ENCODE measurements around the gene NME4.

The NME4 gene

DNA sequence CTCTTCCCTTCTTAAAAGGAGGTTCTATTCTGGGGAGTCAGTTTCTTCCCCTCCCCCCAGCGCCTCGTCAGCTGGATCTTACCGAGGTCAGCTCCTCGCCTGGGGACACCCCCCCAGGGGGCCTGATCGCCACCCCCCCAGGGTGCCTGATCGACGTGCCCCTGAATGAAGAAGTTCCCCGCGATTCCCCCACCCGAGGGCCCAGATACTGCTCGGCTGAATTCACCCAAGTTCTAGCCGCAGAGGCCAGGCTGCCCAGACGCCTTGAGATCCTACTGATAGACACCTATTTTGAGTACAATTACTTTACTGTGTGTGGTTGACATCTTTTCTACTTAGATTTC, 29.9 kb downstream of the NME4 start:
- TF ChIP-seq, protein P1, sequence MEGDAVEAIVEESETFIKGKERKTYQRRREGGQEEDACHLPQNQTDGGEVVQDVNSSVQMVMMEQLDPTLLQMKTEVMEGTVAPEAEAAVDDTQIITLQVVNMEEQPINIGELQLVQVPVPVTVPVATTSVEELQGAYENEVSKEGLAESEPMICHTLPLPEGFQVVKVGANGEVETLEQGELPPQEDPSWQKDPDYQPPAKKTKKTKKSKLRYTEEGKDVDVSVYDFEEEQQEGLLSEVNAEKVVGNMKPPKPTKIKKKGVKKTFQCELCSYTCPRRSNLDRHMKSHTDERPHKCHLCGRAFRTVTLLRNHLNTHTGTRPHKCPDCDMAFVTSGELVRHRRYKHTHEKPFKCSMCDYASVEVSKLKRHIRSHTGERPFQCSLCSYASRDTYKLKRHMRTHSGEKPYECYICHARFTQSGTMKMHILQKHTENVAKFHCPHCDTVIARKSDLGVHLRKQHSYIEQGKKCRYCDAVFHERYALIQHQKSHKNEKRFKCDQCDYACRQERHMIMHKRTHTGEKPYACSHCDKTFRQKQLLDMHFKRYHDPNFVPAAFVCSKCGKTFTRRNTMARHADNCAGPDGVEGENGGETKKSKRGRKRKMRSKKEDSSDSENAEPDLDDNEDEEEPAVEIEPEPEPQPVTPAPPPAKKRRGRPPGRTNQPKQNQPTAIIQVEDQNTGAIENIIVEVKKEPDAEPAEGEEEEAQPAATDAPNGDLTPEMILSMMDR (IDR thresholded peaks at IDR 0.05; ENCODE audit: poor library complexity, severe bottlenecking) = no peak
- H3K4me1 ChIP-seq (ENCODE audit: insufficient read depth, poor library complexity, severe bottlenecking) = peaks cover 13% of the 10 kb centered on the region
- H3K9me3 ChIP-seq (ENCODE audit: severe bottlenecking) = no peaks in the 10 kb centered on the region
- peak overlapping the region; percentile 77 for H3K4me3 ChIP-seq (ENCODE audit: severe bottlenecking)
- peaks cover 17% of the 10 kb centered on the region for H3K36me3 ChIP-seq (ENCODE audit: low read depth)
- no peaks in the 10 kb centered on the region for H3K27me3 ChIP-seq (ENCODE audit: insufficient read depth, poor library complexity, severe bottlenecking)
- DNase-seq (ENCODE audit: low spot score) (no peak), ATAC-seq (ENCODE audit: low read depth) (no peak)
- no peak overlapping the region for H3K27ac ChIP-seq (ENCODE audit: poor library complexity, severe bottlenecking)

DNA sequence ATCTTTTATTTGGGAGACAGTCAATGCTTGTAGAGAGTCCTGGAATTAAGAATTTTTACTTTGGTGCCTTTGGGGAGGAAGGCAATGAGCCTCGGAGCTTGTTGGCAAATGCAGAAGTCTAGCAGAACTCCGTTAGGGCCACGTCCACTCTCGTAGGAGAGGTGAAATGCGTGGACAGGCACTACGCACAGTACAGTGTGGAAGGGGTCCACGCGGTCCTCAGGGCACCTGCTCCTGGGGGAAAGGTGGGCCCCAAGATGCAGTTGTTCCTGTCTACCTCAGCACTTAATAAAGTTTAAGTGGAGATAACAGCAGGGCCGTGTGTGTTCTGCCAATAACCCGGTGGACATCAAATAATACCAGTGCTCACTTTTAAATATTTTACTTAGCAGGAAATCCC, 30.3 kb downstream of the NME4 start:
- peaks cover 17% of the 10 kb centered on the region for H3K36me3 ChIP-seq (ENCODE audit: low read depth)
- DNase-seq (ENCODE audit: low spot score) (no peak), ATAC-seq (ENCODE audit: low read depth) (no peak)
- H3K4me1 ChIP-seq (ENCODE audit: insufficient read depth, poor library complexity, severe bottlenecking) = peaks cover 13% of the 10 kb centered on the region
- no peaks in the 10 kb centered on the region for H3K27me3 ChIP-seq (ENCODE audit: insufficient read depth, poor library complexity, severe bottlenecking)
- no peak overlapping the region for H3K27ac ChIP-seq (ENCODE audit: poor library complexity, severe bottlenecking)
- peak overlapping the region; percentile 77 for H3K4me3 ChIP-seq (ENCODE audit: severe bottlenecking)
- TF ChIP-seq, protein P1 (IDR thresholded peaks at IDR 0.05; ENCODE audit: poor library complexity, severe bottlenecking) = no peak
- H3K9me3 ChIP-seq (ENCODE audit: severe bottlenecking) = no peaks in the 10 kb centered on the region

DNA sequence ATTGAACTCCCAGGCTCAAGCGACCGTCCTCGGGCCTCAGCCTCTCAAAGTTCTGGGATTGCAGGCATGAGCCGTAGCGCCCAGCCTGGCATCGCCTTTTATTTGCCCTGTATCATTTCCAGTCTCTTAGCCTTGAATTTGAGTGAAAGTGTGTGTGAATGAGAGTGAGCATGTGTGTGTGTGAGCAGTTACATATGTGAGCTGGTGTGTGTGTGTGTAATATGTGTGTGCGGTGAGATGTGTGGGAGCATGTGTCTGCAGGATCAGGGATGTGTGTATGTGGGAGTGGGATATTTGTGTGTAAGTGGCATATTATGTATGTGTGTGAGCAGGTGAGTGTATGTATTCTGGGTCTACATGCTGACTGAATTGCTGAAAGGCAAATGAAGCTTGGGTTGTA, 33.9 kb downstream of the NME4 start:
- Histone ChIP-seq H3K27me3 (ENCODE audit: insufficient read depth, poor library complexity, severe bottlenecking) (no peaks in the 10 kb centered on the region), H3K9me3 (ENCODE audit: severe bottlenecking) (no peaks in the 10 kb centered on the region), H3K4me1 (ENCODE audit: insufficient read depth, poor library complexity, severe bottlenecking) (no peaks in the 10 kb centered on the region), H3K4me3 (ENCODE audit: severe bottlenecking) (no peak overlapping the region), H3K27ac (ENCODE audit: poor library complexity, severe bottlenecking) (no peak overlapping the region), H3K36me3 (ENCODE audit: low read depth) (peaks cover 17% of the 10 kb centered on the region)
- DNase-seq (ENCODE audit: low spot score) = no peak
- ATAC-seq (ENCODE audit: low read depth) = no peak
- TF ChIP-seq, protein P1 (IDR thresholded peaks at IDR 0.05; ENCODE audit: poor library complexity, severe bottlenecking) = no peak

DNA sequence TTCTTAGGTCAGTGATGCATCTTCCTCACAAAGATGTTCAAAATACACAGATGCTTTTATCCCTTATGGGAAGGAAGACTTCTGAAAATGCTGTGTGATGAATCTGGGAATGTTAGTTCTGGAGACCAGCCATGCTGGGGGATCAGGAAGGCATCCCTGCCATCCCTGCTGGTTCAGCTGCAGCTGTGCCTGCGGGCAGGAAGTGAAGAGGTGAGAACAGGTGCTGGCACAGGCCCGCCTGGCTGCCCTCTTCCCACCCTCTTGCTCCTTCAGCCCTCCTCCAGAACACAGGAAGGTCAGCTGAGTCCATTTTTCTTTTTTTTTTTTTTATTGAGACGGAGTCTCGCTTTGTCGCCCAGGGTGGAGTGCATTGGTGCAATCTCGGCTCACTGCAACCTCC, 43.6 kb downstream of the NME4 start:
- Histone ChIP-seq H3K27ac (ENCODE audit: poor library complexity, severe bottlenecking) (no peak overlapping the region), H3K9me3 (ENCODE audit: severe bottlenecking) (no peaks in the 10 kb centered on the region), H3K36me3 (ENCODE audit: low read depth) (no peaks in the 10 kb centered on the region), H3K4me3 (ENCODE audit: severe bottlenecking) (no peak overlapping the region), H3K4me1 (ENCODE audit: insufficient read depth, poor library complexity, severe bottlenecking) (no peaks in the 10 kb centered on the region), H3K27me3 (ENCODE audit: insufficient read depth, poor library complexity, severe bottlenecking) (no peaks in the 10 kb centered on the region)
- ATAC-seq (ENCODE audit: low read depth) = no peak
- no peak for DNase-seq (ENCODE audit: low spot score)
- TF ChIP-seq, protein P1 (IDR thresholded peaks at IDR 0.05; ENCODE audit: poor library complexity, severe bottlenecking) = no peak

DNA sequence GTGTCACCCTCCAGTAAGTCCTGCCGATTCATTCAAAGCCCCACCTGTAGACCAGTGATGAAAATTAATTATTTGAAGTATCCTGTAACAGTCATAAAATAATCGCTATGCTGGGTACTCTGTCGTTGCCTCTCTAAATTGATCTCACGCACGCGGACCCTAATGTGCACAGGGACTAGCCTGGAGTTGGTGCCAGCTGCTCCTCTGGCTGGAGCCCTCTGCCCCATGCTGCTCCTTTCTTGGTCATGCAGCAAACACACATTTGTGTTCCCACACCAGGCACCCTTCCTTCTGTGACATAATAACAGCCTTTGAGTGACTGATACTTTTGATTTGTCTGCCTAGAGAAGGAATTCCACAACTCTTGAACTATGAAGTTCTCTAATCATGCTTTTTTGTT, 44.4 kb downstream of the NME4 start:
- Histone ChIP-seq H3K27me3 (ENCODE audit: insufficient read depth, poor library complexity, severe bottlenecking) (no peaks in the 10 kb centered on the region), H3K36me3 (ENCODE audit: low read depth) (no peaks in the 10 kb centered on the region), H3K4me1 (ENCODE audit: insufficient read depth, poor library complexity, severe bottlenecking) (no peaks in the 10 kb centered on the region), H3K27ac (ENCODE audit: poor library complexity, severe bottlenecking) (no peak overlapping the region), H3K4me3 (ENCODE audit: severe bottlenecking) (no peak overlapping the region), H3K9me3 (ENCODE audit: severe bottlenecking) (no peaks in the 10 kb centered on the region)
- no peak for DNase-seq (ENCODE audit: low spot score)
- ATAC-seq (ENCODE audit: low read depth) = no peak
- TF ChIP-seq, protein P1 (IDR thresholded peaks at IDR 0.05; ENCODE audit: poor library complexity, severe bottlenecking) = no peak

All from RWPE2 (cell line).